HUDEP-2 (cell line): ENCODE results near the gene ELP6.
A peak's percentile ranks its signal among the peaks of the same experiment; 100 is the strongest.
"Not testable (repeated sequence)": the region's sequence is repeated elsewhere in the genome, so short reads cannot be mapped to it uniquely, and the experiment has no call there.

Experiments used
- DNase-seq, 76 experiments: peaks; one replicate each; lab custom pipeline; 2025; ENCODE audit not compliant: unreplicated experiment in 76 of 76; lab: John Stamatoyannopoulos, UW

The ELP6 gene

DNA sequence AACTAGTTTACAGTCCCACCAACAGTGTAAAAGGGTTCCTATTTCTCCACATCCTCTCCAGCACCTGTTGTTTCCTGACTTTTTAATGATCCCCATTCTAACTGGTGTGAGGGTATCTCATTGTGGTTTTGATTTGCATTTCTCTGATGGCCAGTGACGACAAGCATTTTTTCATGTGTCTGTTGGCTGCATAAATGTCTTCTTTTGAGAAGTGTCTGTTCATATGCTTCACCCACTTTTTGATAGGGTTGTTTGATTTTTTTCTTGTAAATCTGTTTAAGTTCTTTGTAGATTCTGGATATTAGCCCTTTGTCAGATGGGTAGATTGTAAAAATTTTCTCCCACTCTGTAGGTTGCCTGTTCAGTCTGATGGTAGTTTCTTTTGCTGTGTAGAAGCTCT is 45.2 kb downstream of the ELP6 start:
- not testable (repeated sequence) for DNase-seq

DNA sequence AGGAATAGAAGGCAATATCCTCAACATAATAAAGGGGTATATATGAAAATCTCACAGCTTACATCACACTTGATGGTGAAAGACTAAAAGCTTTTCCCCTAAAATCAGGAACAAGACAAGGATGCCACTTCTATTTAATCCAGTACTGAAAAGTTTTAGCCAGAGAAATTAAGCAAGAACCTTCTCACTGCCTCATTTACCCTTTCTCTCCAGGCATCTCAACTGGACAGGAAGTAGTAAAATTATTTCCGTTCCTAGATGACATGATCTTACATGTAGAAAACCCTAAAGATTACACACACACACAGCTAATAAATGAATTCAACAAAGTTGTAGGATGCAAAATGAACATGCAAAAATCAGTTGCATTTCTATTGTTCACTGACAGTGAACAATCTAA is 48.9 kb downstream of the ELP6 start:
- no peak for DNase-seq

DNA sequence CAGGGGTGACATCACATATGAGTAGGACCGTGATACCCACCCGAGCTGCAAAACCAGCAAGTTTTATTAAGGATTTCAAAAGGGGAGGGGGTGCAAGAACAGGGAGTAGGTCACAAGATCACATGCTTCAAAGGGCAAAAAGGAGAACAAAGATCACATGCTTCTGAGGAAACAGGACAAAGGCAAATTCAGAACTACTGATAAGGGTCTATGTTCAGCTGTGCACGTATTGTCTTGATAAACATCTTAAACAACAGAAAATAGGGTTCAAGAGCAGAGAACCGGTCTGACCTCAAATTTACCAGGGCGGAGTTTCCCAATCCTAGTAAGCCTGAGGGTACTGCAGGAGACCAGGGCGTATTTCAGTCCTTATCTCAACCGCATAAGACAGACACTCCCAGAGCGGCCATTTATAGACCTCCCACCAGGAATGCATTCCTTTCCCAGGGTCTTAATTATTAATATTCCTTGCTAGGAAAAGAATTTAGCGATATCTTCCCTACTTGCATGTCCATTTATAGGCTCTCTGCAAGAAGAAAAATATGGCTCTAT is 53.9 kb downstream of the ELP6 start:
- DNase-seq: peak in 16 of 76 experiments; percentile 8 to 67 (median 24)

DNA sequence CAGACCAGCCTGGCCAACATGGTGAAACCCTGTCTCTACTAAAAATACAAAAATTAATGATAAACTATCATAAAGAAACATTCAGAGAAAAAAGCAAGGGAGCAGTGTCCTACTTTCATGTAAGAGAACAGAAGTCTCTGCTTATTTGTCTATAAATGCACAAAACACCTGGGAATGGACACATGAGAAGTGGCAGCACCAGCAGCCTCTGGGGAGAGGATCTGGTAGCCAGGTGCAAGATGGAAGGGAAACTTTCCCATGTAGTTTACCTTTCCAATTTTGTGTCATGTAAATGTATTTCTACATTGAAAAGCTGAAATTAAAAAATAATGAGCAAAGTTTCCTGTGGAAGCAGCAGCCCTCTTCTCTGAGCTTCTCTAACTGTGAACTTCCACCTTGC is 56.5 kb downstream of the ELP6 start:
- DNase-seq: no peak

DNA sequence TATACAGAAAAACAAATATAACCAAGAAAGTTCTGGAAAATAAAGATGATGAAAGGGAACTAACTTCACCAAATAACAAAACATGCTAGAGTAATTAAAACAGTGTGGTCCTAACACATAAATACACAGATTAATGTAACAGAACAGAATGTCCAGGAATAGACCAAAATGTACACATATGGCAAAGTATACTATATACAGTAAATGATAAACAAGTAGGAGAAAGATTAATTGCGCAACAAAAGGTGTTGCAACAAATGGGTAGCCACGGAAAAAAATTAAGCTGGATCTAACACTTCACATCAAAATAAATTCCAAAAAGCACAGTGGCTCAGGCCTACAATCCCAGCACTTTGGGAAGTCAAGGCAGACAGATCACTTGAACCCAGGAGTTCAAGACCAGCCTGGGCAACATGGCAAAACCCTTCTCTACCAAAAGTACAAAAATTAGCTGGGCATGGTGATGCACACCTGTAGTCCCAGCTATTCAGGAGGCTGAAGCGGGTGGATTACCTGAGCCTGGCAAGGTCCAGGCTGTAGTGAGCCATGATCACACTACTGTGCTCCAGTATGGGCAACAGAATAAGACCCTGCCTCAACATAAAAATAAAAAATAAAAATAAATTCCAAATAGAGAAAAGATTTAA is 57.6 kb downstream of the ELP6 start:
- no peak for DNase-seq

DNA sequence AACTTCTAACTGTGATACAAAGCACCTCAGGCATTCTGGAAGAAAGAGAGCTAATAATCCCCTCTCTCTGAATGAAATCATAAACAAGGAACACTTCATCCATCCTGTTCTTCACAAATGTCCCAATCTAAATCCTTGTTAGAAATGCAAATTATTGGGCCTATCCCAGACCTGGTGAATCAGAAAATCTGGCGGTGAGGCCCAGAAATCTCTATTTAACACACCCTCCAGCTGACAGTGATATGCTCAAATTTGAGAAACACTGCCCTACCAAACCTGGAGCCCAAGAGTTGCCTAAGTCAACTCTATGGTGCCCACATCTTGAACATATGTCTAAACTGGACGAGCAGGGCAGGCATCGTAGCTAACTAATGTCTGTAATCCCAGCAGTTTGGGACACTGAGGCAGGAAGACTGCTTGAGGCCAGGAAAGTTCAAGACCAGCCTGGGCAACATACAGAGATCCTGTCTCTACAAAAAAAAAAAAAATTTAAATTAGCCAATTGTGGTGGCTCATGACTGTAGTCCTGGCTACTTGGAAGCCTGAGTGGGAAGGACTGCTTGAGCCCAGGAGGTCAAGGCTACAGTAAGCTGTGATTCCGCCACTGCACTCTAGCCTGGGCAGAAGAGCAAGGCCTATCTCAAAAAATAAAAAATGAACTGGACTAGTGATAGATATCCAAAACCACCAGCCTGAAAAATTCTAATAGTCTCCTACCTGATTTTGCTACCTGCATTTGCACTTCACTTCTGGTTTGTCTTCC is 60.9 kb downstream of the ELP6 start:
- no peak for DNase-seq
